Measurements from ENCODE around the gene TIMM8A. TPM values are rescaled to one million over a fixed set of nuclear protein-coding genes. Genes with fewer than 3 reads are reported as not detected.

The TIMM8A gene
- total RNA-seq, 1 donor from 2014 or later, result 24.8 TPM

DNA sequence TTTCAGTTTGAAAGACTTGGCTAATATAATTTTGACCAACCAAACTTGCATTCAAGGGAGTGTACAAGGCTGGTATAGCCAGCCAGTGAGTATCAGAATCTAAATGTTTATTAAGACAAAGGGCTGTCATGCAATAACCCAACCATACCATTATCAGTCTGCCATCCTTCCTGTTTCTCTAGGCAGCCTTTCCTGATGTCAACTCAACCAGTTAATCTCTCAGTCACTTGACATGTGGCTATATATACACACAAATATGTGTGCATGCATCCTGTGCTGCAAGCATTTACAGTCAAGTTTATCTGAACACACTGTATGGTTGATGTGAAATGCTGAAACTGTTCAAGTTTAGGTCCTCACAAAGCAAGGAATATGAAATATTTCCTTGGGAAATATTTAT is 20.3 kb upstream of the TIMM8A start:
- H3K27ac ChIP-seq (replicated peaks), result no peak overlapping the region
- no peak overlapping the region for H3K4me3 ChIP-seq
- intact Hi-C loops (cut with micrococcal nuclease), result no loop called here
- no peak for DNase-seq
- no peaks in the 10 kb centered on the region for H3K36me3 ChIP-seq
- H3K27me3 ChIP-seq (ENCODE audit: low read depth), result no peaks in the 10 kb centered on the region
- TF ChIP-seq, protein P1, sequence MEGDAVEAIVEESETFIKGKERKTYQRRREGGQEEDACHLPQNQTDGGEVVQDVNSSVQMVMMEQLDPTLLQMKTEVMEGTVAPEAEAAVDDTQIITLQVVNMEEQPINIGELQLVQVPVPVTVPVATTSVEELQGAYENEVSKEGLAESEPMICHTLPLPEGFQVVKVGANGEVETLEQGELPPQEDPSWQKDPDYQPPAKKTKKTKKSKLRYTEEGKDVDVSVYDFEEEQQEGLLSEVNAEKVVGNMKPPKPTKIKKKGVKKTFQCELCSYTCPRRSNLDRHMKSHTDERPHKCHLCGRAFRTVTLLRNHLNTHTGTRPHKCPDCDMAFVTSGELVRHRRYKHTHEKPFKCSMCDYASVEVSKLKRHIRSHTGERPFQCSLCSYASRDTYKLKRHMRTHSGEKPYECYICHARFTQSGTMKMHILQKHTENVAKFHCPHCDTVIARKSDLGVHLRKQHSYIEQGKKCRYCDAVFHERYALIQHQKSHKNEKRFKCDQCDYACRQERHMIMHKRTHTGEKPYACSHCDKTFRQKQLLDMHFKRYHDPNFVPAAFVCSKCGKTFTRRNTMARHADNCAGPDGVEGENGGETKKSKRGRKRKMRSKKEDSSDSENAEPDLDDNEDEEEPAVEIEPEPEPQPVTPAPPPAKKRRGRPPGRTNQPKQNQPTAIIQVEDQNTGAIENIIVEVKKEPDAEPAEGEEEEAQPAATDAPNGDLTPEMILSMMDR (IDR thresholded peaks at IDR 0.05; ENCODE audit: borderline replicate concordance), result no peak
- H3K4me1 ChIP-seq, result no peaks in the 10 kb centered on the region
- H3K9me3 ChIP-seq (replicated peaks), result no peaks in the 10 kb centered on the region

DNA sequence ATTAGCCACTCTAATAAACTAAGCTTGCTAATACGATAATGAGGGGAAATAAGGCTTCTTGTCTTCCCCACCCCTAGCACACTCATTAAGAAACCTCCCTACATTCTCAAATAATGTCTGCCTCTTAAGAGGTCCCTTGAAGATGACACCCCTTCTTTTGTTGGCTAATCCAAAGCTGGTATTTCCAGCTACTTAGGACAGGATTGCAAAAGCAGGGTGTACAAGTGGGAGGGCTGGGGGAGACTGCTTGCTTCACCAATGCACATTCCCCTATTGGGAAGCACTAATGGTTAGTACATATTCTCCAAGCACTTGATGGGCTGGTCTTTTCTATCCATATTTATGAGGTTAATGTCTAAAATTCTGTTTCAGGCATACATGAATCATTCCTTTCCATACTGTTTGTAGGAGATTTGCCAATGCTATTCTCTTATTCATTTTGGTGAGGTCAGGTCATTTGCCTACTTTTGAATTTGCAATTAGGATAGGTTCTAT is 16.8 kb upstream of the TIMM8A start:
- Histone ChIP-seq H3K4me3 (no peak overlapping the region), H3K27ac (replicated peaks) (no peak overlapping the region), H3K27me3 (ENCODE audit: low read depth) (no peaks in the 10 kb centered on the region), H3K9me3 (replicated peaks) (no peaks in the 10 kb centered on the region), H3K4me1 (no peaks in the 10 kb centered on the region), H3K36me3 (no peaks in the 10 kb centered on the region)
- TF ChIP-seq, protein P1 (IDR thresholded peaks at IDR 0.05; ENCODE audit: borderline replicate concordance), result no peak
- no peak for DNase-seq
- intact Hi-C loops (cut with micrococcal nuclease), result no loop called here

DNA sequence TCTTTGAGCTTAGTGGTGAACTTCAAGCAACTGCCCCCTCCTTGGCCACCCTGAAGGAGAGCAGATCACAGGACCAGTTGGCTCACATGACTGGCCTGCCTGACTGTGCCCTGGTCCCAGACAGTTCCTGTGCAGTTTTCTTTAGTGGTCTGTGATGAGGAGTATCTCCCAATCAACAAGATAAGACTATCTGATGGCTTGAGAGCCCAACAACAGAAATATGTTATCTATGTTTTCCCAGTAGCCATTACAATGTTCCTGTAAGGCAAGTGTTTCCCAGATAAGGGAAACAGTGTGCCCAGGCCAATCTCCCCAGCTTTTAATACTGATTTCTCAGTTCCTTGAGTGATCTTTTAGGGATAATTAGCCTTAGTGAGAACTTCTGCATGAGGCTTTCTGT is 14.2 kb upstream of the TIMM8A start:
- DNase-seq, result no peak
- TF ChIP-seq, protein P1 (IDR thresholded peaks at IDR 0.05; ENCODE audit: borderline replicate concordance), result no peak
- Histone ChIP-seq H3K27me3 (ENCODE audit: low read depth) (no peaks in the 10 kb centered on the region), H3K9me3 (replicated peaks) (no peaks in the 10 kb centered on the region), H3K4me3 (no peak overlapping the region), H3K4me1 (no peaks in the 10 kb centered on the region), H3K36me3 (no peaks in the 10 kb centered on the region), H3K27ac (replicated peaks) (no peak overlapping the region)
- intact Hi-C loops (cut with micrococcal nuclease), result no loop called here

DNA sequence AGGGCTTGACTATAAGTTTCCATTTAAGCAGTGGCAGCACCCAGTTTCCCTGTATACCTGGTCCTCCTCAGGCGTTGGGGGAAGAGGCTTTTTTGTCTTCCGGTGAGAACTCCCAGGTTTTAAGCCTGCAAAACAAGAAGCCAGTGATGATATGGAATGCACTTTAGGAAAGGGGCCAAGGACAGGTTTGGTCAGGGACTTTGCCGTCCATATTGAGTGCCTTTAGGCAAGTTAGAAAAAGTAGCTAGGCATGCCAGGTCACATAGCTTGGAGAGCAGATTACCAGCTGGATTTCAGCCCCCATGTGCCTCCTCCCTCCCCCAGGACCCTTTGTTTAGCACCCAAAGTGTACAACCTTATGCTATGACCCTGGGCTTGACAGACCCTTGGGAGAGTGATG is 13.6 kb upstream of the TIMM8A start:
- DNase-seq, result no peak
- H3K9me3 ChIP-seq (replicated peaks), result no peaks in the 10 kb centered on the region
- H3K4me1 ChIP-seq, result no peaks in the 10 kb centered on the region
- H3K27me3 ChIP-seq (ENCODE audit: low read depth), result no peaks in the 10 kb centered on the region
- H3K4me3 ChIP-seq, result no peak overlapping the region
- H3K36me3 ChIP-seq, result no peaks in the 10 kb centered on the region
- intact Hi-C loops (cut with micrococcal nuclease), result no loop called here
- TF ChIP-seq, protein P1 (IDR thresholded peaks at IDR 0.05; ENCODE audit: borderline replicate concordance), result no peak
- H3K27ac ChIP-seq (replicated peaks), result no peak overlapping the region

DNA sequence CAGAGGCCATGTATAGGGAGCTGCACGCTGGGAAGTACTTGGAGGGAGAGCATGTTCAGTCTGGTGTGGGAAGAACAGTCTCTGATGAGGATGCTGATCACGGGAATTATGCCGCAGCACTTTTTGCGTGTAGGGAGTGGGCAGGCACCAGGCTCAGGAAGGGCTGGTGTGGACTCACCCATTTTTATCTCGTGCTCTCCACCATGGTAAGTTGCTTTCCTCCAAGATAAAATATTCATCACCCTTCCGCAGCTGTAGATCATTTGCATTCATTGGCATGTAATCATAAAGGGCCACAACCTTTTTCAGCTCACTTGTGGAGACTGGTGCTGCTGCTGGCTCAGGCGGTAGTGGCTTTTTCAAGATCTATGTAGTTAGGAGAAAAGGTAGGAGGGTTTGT is 11.8 kb upstream of the TIMM8A start:
- intact Hi-C loops (cut with micrococcal nuclease), result no loop called here
- no peaks in the 10 kb centered on the region for H3K4me1 ChIP-seq
- no peak overlapping the region for H3K27ac ChIP-seq (replicated peaks)
- no peak overlapping the region for H3K4me3 ChIP-seq
- DNase-seq, result no peak
- no peaks in the 10 kb centered on the region for H3K9me3 ChIP-seq (replicated peaks)
- no peaks in the 10 kb centered on the region for H3K27me3 ChIP-seq (ENCODE audit: low read depth)
- TF ChIP-seq, protein P1 (IDR thresholded peaks at IDR 0.05; ENCODE audit: borderline replicate concordance), result no peak
- H3K36me3 ChIP-seq, result no peaks in the 10 kb centered on the region

DNA sequence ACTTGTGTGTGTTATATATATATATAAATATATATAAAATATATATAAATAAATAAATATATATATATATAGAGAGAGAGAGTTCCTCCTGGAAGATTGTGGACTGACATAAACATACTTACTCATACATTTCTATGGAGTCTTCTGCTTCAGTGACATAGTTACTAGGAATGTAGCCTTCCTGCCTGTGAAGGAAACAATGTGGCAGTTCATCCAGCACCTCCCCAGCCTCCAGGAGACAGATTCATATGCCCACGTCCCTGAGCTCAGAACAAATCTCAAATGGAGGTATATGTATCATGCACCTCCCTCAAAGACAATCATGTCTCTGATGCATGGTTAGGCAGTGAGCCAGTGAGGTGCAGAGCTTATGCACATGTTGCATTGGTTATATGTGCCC is 11.4 kb upstream of the TIMM8A start:
- Histone ChIP-seq H3K27me3 (ENCODE audit: low read depth) (no peaks in the 10 kb centered on the region), H3K36me3 (no peaks in the 10 kb centered on the region), H3K9me3 (replicated peaks) (no peaks in the 10 kb centered on the region), H3K4me1 (no peaks in the 10 kb centered on the region), H3K4me3 (no peak overlapping the region), H3K27ac (replicated peaks) (no peak overlapping the region)
- TF ChIP-seq, protein P1 (IDR thresholded peaks at IDR 0.05; ENCODE audit: borderline replicate concordance), result no peak
- intact Hi-C loops (cut with micrococcal nuclease), result no loop called here
- DNase-seq, result no peak

Data from left ventricle myocardium inferior (tissue), 1 donor.